Activated CD4-positive, alpha-beta T cell treated with anti-CD3 and anti-CD28 coated beads, Interleukin-2, amount 10 ng/mL, durations not matched to agents 7 days and 5 days (primary cell): Measurements from ENCODE around the gene LYPD8. TPM values are rescaled to one million over a fixed set of nuclear protein-coding genes. Genes with fewer than 3 reads are reported as not detected.

Source experiments
- total RNA-seq, 2 experiments: library from RNA; stranded (reverse); gene quantifications; one replicate each; pipeline ENCODE4 v1.2.3, GENCODE V29; 2021

LYPD8 gene
- total RNA-seq, 2 experiments from 2014 or later, result not detected

Other genes starting within 250 kb of the LYPD8 start
- not detected for gene OR2G6, start 247.7 kb downstream of the LYPD8 start, total RNA-seq
- not detected for gene OR2T29, start 193.0 kb downstream of the LYPD8 start, total RNA-seq
- gene OR2T34, start 181.0 kb downstream of the LYPD8 start, total RNA-seq, result not detected
- gene OR2T10, start 158.1 kb downstream of the LYPD8 start, total RNA-seq, result not detected
- not detected for gene OR2T11, start 120.7 kb downstream of the LYPD8 start, total RNA-seq
- gene OR2T35, start 110.5 kb downstream of the LYPD8 start, total RNA-seq, result not detected
- gene OR2T27, start 100.2 kb downstream of the LYPD8 start, total RNA-seq, result not detected
- not detected for gene OR14I1, start 53.0 kb downstream of the LYPD8 start, total RNA-seq
- gene SH3BP5L, start 70.2 kb upstream of the LYPD8 start, total RNA-seq, result 10 to 100 TPM; 29.7 to 32.7 TPM
- 10 to 100 TPM; 46.5 to 56.9 TPM for gene ZNF672, start 82.5 kb upstream of the LYPD8 start, total RNA-seq
- gene ZNF692, start 103.3 kb upstream of the LYPD8 start, total RNA-seq, result 10 to 100 TPM; 55.5 to 57.6 TPM
- gene PGBD2, start 150.5 kb upstream of the LYPD8 start, total RNA-seq, result 1 to 10 TPM; 4.1 to 5.1 TPM